Prostate gland (tissue), 2 donors: ENCODE results near the gene CTNNA1. TPM values are rescaled to one million over a fixed set of nuclear protein-coding genes. Genes with fewer than 3 reads are reported as not detected.

ENCODE experiments used
- DNase-seq: peaks from one replicate; pipeline ENCODE4 v3.0.0-alpha.2; 2019; ENCODE audit warnings: low spot score
- H3K27ac ChIP-seq, 2 donors: fragments of 200-600 bp; sonication (generic); 2 replicates each; pipeline ENCODE4 v1.5.1; 2017 to 2019
- H3K27me3 ChIP-seq: fragments of 200-600 bp; sonication (generic); replicated peaks from 2 replicates; pipeline ENCODE4 v1.5.1; 2019; ENCODE audit not compliant: insufficient read depth
- H3K36me3 ChIP-seq, 2 donors: fragments of 200-600 bp; sonication (generic); 1 replicate in 1 of 2; 2 replicates in 1 of 2; pipeline versions ENCODE4 v1.5.1 to v1.8.1; 2017 to 2019
- H3K4me1 ChIP-seq: fragments of 200-600 bp; sonication (generic); replicated peaks from 2 replicates; pipeline ENCODE4 v1.5.1; 2019
- H3K4me3 ChIP-seq, 2 donors: fragments of 200-600 bp; sonication (generic); 2 replicates each; pipeline ENCODE4 v1.5.1; 2017 to 2019
- H3K9me3 ChIP-seq: fragments of 200-600 bp; sonication (generic); 2 replicates; pipeline ENCODE4 v1.5.1; 2017
- POLR2A ChIP-seq: fragments of 450-650 bp; IDR thresholded peaks from one replicate; pipeline ENCODE4 v1.6.1; 2016; ENCODE audit warnings: antibody characterized with exemption, mild to moderate bottlenecking
- POLR2AphosphoS5 ChIP-seq: sonication (generic); formaldehyde crosslinking; IDR thresholded peaks from one replicate; pipeline ENCODE4 v1.6.1; 2017; ENCODE audit warnings: antibody characterized with exemption
- WGBS: methylation state at CpG from one replicate; pipeline ENCODE4 v1.1.5; 2018; 5-methylcytosine and 5-hydroxymethylcytosine counted together
- intact Hi-C: fragments of 100-400 bp; cut with DNase I; formaldehyde crosslinking; loops from one replicate; pipeline ENCODE4 v1.14.2; 2022
- total RNA-seq, 2 donors: library from RNA; depleted of rRNA; stranded (reverse); fragments of >200 nt; gene quantifications; one replicate each; pipeline ENCODE4 v1.1.0, GENCODE V29; 2016
- TF ChIP-seq, protein P1 (sequence below), 4 experiments: fragments of 200-600 bp in 2 of 4; fragments of 450-650 bp in 2 of 4; sonication (generic) in 2 of 4; IDR thresholded peaks; 1 replicate in 3 of 4; 2 replicates in 1 of 4; pipeline ENCODE4 v1.5.1; 2016 to 2019; ENCODE audit warnings: antibody characterized with exemption in 4 of 4, mild to moderate bottlenecking in 2 of 4, moderate library complexity in 2 of 4

The CTNNA1 gene
- total RNA-seq, 2 donors from 2014 or later, result 210 to 212 TPM

DNA sequence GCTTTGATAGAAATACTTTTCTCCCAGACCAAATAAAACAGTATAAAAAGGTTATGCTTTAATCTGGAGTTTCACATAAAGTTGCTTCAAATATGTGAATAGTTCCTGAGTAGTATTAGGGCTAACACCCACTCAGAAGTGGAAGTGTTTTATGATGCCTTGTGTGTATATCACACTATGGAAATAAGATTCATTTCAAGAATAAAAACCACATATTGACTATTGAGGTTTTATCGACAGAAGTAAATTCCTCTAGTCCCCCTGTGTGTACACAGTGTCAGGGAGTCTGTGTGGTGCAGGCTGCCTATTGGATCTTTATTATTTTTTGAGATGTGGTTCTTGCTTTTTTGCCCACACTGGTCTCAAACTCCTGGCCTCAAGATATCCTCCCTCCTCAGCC is 142.7 kb downstream of the CTNNA1 start:
- Histone ChIP-seq H3K9me3 (no peaks in the 10 kb centered on the region), H3K4me3 (no peak overlapping the region), H3K36me3 (no peaks in the 10 kb centered on the region), H3K4me1 (no peaks in the 10 kb centered on the region), H3K27ac (no peak overlapping the region), H3K27me3 (no peaks in the 10 kb centered on the region)
- 52% methylated on average over 1 of the region's 1 CpG for WGBS
- intact Hi-C loops, result no loop called here
- TF ChIP-seq, protein P1, sequence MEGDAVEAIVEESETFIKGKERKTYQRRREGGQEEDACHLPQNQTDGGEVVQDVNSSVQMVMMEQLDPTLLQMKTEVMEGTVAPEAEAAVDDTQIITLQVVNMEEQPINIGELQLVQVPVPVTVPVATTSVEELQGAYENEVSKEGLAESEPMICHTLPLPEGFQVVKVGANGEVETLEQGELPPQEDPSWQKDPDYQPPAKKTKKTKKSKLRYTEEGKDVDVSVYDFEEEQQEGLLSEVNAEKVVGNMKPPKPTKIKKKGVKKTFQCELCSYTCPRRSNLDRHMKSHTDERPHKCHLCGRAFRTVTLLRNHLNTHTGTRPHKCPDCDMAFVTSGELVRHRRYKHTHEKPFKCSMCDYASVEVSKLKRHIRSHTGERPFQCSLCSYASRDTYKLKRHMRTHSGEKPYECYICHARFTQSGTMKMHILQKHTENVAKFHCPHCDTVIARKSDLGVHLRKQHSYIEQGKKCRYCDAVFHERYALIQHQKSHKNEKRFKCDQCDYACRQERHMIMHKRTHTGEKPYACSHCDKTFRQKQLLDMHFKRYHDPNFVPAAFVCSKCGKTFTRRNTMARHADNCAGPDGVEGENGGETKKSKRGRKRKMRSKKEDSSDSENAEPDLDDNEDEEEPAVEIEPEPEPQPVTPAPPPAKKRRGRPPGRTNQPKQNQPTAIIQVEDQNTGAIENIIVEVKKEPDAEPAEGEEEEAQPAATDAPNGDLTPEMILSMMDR (IDR thresholded peaks at IDR 0.05), result no peak
- no peak for TF ChIP-seq POLR2A
- TF ChIP-seq POLR2AphosphoS5, result no peak
- DNase-seq, result no peak

DNA sequence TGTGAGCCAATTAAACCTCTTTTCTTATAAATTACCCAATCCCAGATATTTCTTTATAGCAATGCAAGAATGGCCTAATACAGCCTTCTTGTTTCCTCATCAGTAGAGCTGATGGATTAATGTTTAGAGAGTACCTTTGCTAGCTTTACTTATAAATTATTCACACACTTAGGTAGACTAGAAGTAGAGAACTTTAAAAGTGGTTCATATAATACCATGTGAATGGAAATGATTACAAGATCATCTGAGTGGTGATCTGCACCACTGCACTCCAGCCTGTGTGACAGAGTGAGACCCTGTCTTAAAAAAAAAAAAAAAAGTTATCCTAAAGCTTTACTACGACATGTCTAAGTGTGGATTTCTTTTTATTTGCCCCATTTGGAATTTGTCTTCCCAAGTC is 145.1 kb downstream of the CTNNA1 start:
- no peaks in the 10 kb centered on the region for H3K27me3 ChIP-seq
- H3K36me3 ChIP-seq, result no peaks in the 10 kb centered on the region
- intact Hi-C loops, result no loop called here
- 98% methylated on average over 1 of the region's 1 CpG for WGBS
- H3K27ac ChIP-seq, result no peak overlapping the region
- TF ChIP-seq POLR2AphosphoS5 (no peak), POLR2A (no peak)
- TF ChIP-seq, protein P1 (IDR thresholded peaks at IDR 0.05), result no peak
- no peak overlapping the region for H3K4me3 ChIP-seq
- no peaks in the 10 kb centered on the region for H3K4me1 ChIP-seq
- H3K9me3 ChIP-seq, result no peaks in the 10 kb centered on the region
- no peak for DNase-seq

DNA sequence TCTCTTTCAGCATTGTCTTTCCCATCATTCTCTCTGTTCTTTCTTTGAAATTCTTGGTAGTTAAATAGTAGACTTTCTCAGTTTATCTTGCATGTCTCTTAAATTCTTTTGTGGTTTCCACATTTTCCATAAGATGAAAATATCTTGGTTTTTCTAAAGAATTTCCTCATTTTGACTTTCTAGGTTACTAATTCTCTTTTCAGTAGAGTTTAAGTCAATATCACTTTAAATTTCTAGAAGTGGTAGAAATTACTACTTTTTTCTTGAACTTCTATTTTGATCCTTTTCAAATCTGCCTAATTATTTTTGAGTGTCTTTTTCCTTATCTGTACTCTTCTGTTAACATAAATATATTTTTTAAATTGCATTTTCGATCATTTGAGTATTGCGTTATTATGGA is 145.5 kb downstream of the CTNNA1 start:
- Histone ChIP-seq H3K4me3 (no peak overlapping the region), H3K36me3 (no peaks in the 10 kb centered on the region), H3K9me3 (no peaks in the 10 kb centered on the region), H3K27ac (no peak overlapping the region), H3K27me3 (no peaks in the 10 kb centered on the region), H3K4me1 (no peaks in the 10 kb centered on the region)
- DNase-seq, result no peak
- 97% methylated on average over 2 of the region's 2 CpGs for WGBS
- TF ChIP-seq POLR2A, result no peak
- TF ChIP-seq, protein P1 (IDR thresholded peaks at IDR 0.05), result no peak
- no peak for TF ChIP-seq POLR2AphosphoS5
- intact Hi-C loops, result no loop called here

DNA sequence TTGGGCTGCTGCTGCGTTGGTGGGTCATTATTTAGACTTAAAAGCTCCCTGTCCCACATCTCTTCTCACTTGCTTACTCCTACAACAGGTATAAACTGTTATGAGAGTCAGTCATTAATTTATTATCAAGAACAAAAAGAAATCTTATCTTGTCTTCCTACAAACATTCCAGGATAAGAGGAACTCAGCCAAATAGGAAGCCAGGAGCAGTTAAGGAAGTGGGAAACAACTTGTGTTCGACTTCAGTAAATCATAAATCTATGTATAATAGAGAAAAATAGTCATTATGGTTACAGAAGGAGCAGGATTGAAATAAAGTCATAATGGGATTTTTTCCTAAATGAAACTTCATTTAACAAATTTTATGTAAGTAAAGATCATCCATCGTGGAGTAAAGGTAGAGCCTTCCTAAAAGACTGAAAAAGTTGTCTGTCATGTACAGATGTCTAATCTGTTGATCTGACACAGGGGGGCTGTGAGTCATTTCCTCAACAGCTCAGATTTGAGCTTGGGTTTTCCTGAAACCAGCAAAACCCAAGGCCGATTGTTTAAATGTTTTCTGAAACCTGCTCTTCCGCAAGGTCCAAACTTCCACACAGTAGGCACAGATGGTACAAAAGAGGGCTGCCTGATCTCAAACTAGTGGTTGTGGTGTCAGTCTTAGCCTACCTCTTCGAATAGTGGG is 147.2 kb downstream of the CTNNA1 start:
- no peak overlapping the region for H3K27ac ChIP-seq
- no peak overlapping the region for H3K4me3 ChIP-seq
- no peaks in the 10 kb centered on the region for H3K27me3 ChIP-seq
- H3K4me1 ChIP-seq, result no peaks in the 10 kb centered on the region
- DNase-seq, result no peak
- H3K9me3 ChIP-seq, result no peaks in the 10 kb centered on the region
- H3K36me3 ChIP-seq, result no peaks in the 10 kb centered on the region
- intact Hi-C loops, result no loop called here
- TF ChIP-seq, protein P1 (IDR thresholded peaks at IDR 0.05), result no peak
- no peak for TF ChIP-seq POLR2AphosphoS5
- no peak for TF ChIP-seq POLR2A
- 61% methylated on average over 6 of the region's 6 CpGs for WGBS

DNA sequence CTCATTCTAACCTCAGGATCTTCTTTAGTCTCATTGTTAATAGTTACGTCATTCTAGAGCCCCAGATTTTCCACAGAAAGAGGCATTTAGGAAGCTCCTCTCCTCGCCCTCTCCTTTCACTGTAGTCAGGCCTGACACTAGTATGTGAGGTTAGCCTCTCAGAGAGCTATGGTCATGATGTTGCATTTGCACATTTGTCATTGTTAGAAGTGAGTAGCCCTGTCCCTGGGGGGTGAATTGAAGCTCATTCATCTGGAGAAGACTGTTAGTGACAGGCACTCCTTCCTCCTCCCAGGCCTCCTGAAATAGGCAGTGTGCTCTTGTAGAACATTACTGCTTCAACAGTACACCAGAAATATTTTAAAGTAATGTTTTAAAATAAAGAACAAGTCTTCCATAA is 148.5 kb downstream of the CTNNA1 start:
- no peak for DNase-seq
- H3K27ac ChIP-seq, result no peak overlapping the region
- intact Hi-C loops, result no loop called here
- no peaks in the 10 kb centered on the region for H3K4me1 ChIP-seq
- H3K9me3 ChIP-seq, result no peaks in the 10 kb centered on the region
- 97% methylated on average over 2 of the region's 2 CpGs for WGBS
- no peaks in the 10 kb centered on the region for H3K27me3 ChIP-seq
- H3K4me3 ChIP-seq, result no peak overlapping the region
- TF ChIP-seq, protein P1 (IDR thresholded peaks at IDR 0.05), result no peak
- no peak for TF ChIP-seq POLR2A
- no peak for TF ChIP-seq POLR2AphosphoS5
- no peaks in the 10 kb centered on the region for H3K36me3 ChIP-seq
